Measurements from ENCODE around the gene ZNF318.

ZNF318 gene

GRCh38 chr6:43311666-43312065 lies 57.8 kb downstream of the ZNF318 start:
- Histone ChIP-seq H3K9ac (ENCODE audit: low read length) (no peak overlapping the region), H3K27me3 (replicated peaks; ENCODE audit: insufficient read depth, low read length) (no peaks in the 10 kb centered on the region)

GRCh38 chr6:43310624-43311023 lies 58.8 kb downstream of the ZNF318 start:
- Histone ChIP-seq H3K4me1 (ENCODE audit: low read length) (no peaks in the 10 kb centered on the region), H3K79me2 (ENCODE audit: low read length) (no peaks in the 10 kb centered on the region), H3K9me3 (replicated peaks; ENCODE audit: insufficient read depth, low read length) (no peaks in the 10 kb centered on the region), H3K4me2 (ENCODE audit: low read depth, low read length) (no peak overlapping the region), H2AFZ (ENCODE audit: low read length) (no peak overlapping the region), H3K9ac (ENCODE audit: low read length) (no peak overlapping the region), H3K36me3 (replicated peaks; ENCODE audit: insufficient read depth, low read length) (no peaks in the 10 kb centered on the region), H3K27me3 (replicated peaks; ENCODE audit: insufficient read depth, low read length) (no peaks in the 10 kb centered on the region), H3K27ac (ENCODE audit: low read length) (no peak overlapping the region), H3K4me3 (ENCODE audit: low read length) (no peak overlapping the region), H3F3A (ENCODE audit: insufficient read depth, low read length) (no peaks in the 10 kb centered on the region), H3K9me2 (replicated peaks; ENCODE audit: insufficient read depth, low read length) (no peaks in the 10 kb centered on the region), H4K20me1 (ENCODE audit: insufficient read depth, low read length) (no peaks in the 10 kb centered on the region)
- no peak for DNase-seq
- TF ChIP-seq, protein P1, sequence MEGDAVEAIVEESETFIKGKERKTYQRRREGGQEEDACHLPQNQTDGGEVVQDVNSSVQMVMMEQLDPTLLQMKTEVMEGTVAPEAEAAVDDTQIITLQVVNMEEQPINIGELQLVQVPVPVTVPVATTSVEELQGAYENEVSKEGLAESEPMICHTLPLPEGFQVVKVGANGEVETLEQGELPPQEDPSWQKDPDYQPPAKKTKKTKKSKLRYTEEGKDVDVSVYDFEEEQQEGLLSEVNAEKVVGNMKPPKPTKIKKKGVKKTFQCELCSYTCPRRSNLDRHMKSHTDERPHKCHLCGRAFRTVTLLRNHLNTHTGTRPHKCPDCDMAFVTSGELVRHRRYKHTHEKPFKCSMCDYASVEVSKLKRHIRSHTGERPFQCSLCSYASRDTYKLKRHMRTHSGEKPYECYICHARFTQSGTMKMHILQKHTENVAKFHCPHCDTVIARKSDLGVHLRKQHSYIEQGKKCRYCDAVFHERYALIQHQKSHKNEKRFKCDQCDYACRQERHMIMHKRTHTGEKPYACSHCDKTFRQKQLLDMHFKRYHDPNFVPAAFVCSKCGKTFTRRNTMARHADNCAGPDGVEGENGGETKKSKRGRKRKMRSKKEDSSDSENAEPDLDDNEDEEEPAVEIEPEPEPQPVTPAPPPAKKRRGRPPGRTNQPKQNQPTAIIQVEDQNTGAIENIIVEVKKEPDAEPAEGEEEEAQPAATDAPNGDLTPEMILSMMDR (IDR thresholded peaks at IDR 0.05; ENCODE audit: low read length): no peak
- TF ChIP-seq EZH2phosphoT487 (IDR thresholded peaks at IDR 0.05; ENCODE audit: low read length): no peak
- no peak for TF ChIP-seq EZH2 (optimal IDR thresholded peaks at IDR 0.05; ENCODE audit: low read depth, low read length)

More at GRCh38 chr6:43311666-43312065, 57.8 kb downstream of the ZNF318 start:
- H3K4me2 ChIP-seq (ENCODE audit: low read depth, low read length): no peak overlapping the region
- no peaks in the 10 kb centered on the region for H3K4me1 ChIP-seq (ENCODE audit: low read length)
- H2AFZ ChIP-seq (ENCODE audit: low read length): no peak overlapping the region
- no peaks in the 10 kb centered on the region for H3K36me3 ChIP-seq (replicated peaks; ENCODE audit: insufficient read depth, low read length)
- no peaks in the 10 kb centered on the region for H3K9me3 ChIP-seq (replicated peaks; ENCODE audit: insufficient read depth, low read length)
- H4K20me1 ChIP-seq (ENCODE audit: insufficient read depth, low read length): no peaks in the 10 kb centered on the region
- H3K27ac ChIP-seq (ENCODE audit: low read length): no peak overlapping the region
- no peaks in the 10 kb centered on the region for H3K79me2 ChIP-seq (ENCODE audit: low read length)
- H3K4me3 ChIP-seq (ENCODE audit: low read length): no peak overlapping the region
- H3K9me2 ChIP-seq (replicated peaks; ENCODE audit: insufficient read depth, low read length): no peaks in the 10 kb centered on the region
- TF ChIP-seq, protein P1 (IDR thresholded peaks at IDR 0.05; ENCODE audit: low read length): no peak
- no peak for TF ChIP-seq EZH2phosphoT487 (IDR thresholded peaks at IDR 0.05; ENCODE audit: low read length)
- no peaks in the 10 kb centered on the region for H3F3A ChIP-seq (ENCODE audit: insufficient read depth, low read length)
- DNase-seq: no peak

GRCh38 chr6:43310134-43310533 lies 59.3 kb downstream of the ZNF318 start:
- Histone ChIP-seq H3K36me3 (replicated peaks; ENCODE audit: insufficient read depth, low read length) (no peaks in the 10 kb centered on the region), H3K4me2 (ENCODE audit: low read depth, low read length) (no peak overlapping the region), H3K4me3 (ENCODE audit: low read length) (no peak overlapping the region), H3K79me2 (ENCODE audit: low read length) (no peaks in the 10 kb centered on the region), H3F3A (ENCODE audit: insufficient read depth, low read length) (no peaks in the 10 kb centered on the region), H3K9me2 (replicated peaks; ENCODE audit: insufficient read depth, low read length) (no peaks in the 10 kb centered on the region), H3K9me3 (replicated peaks; ENCODE audit: insufficient read depth, low read length) (no peaks in the 10 kb centered on the region), H2AFZ (ENCODE audit: low read length) (no peak overlapping the region), H3K9ac (ENCODE audit: low read length) (no peak overlapping the region), H3K27me3 (replicated peaks; ENCODE audit: insufficient read depth, low read length) (no peaks in the 10 kb centered on the region), H3K27ac (ENCODE audit: low read length) (no peak overlapping the region), H4K20me1 (ENCODE audit: insufficient read depth, low read length) (no peaks in the 10 kb centered on the region), H3K4me1 (ENCODE audit: low read length) (no peaks in the 10 kb centered on the region)
- no peak for DNase-seq
- TF ChIP-seq, protein P1 (IDR thresholded peaks at IDR 0.05; ENCODE audit: low read length): no peak
- TF ChIP-seq EZH2phosphoT487 (IDR thresholded peaks at IDR 0.05; ENCODE audit: low read length): no peak
- TF ChIP-seq EZH2 (optimal IDR thresholded peaks at IDR 0.05; ENCODE audit: low read depth, low read length): no peak

All from MM.1S (cell line).